NOMO-1 treated with DMSO at 0.1 percent for 48 hours (cell line): ENCODE measurements around the gene RNF10.

Experiments
- DNase-seq: peaks from one replicate; lab custom pipeline; 2025; ENCODE audit not compliant: unreplicated experiment; lab: John Stamatoyannopoulos, UW

The RNF10 gene

GRCh38 chr12:120574106-120574505 lies 40.0 kb downstream of the RNF10 start:
- DNase-seq, result no peak

- no peak for DNase-seq
Measured at GRCh38 chr12:120579179-120579578, 45.0 kb downstream of the RNF10 start.

- DNase-seq, result peak; percentile 99
Measured at GRCh38 chr12:120580787-120581723, 46.9 kb downstream of the RNF10 start, which contains the start of gene POP5. POP5 (minus strand) TSS chr12:120581402; CDS start chr12:120581362, 40 bp downstream.

- no peak for DNase-seq
Measured at GRCh38 chr12:120581998-120582397, 47.8 kb downstream of the RNF10 start.

GRCh38 chr12:120583478-120584030 lies 49.4 kb downstream of the RNF10 start:
- peak; percentile 84 for DNase-seq

- peak; percentile 62 for DNase-seq
Measured at GRCh38 chr12:120584343-120585149, 50.4 kb downstream of the RNF10 start.

- DNase-seq, result no peak
Measured at GRCh38 chr12:120586206-120586605, 52.0 kb downstream of the RNF10 start.

- no peak for DNase-seq
Measured at GRCh38 chr12:120586860-120587259, 52.7 kb downstream of the RNF10 start.

- no peak for DNase-seq
Measured at GRCh38 chr12:120588371-120588770, 54.2 kb downstream of the RNF10 start.

- no peak for DNase-seq
Measured at GRCh38 chr12:120588948-120589930, 55.1 kb downstream of the RNF10 start.

- DNase-seq, result no peak
Measured at GRCh38 chr12:120590741-120591407, 56.7 kb downstream of the RNF10 start.

GRCh38 chr12:120592121-120593049 lies 58.2 kb downstream of the RNF10 start:
- no peak for DNase-seq

- DNase-seq, result no peak
Measured at GRCh38 chr12:120596901-120597300, 62.7 kb downstream of the RNF10 start.

GRCh38 chr12:120597861-120598260 lies 63.7 kb downstream of the RNF10 start:
- no peak for DNase-seq

- peak; percentile 67 for DNase-seq
Measured at GRCh38 chr12:120598674-120599463, 64.7 kb downstream of the RNF10 start.

- DNase-seq, result no peak
Measured at GRCh38 chr12:120599672-120600552, 65.8 kb downstream of the RNF10 start.

GRCh38 chr12:120602416-120602815 lies 68.3 kb downstream of the RNF10 start:
- DNase-seq, result peak; percentile 95
